Astrocyte (in vitro differentiated cells and primary cell): ENCODE data around the gene UBTF. TPM values are rescaled to one million over a fixed set of nuclear protein-coding genes. Genes with fewer than 3 reads are reported as not detected.

Experiments
- DNase-seq: peaks from one replicate; pipeline ENCODE4 v3.0.0-alpha.2; 2010; ENCODE audit warnings: low read depth
- FAIRE-seq: peaks from 2 replicates; lab custom pipeline; 2011; peaks lifted over from hg19 to GRCh38; lab: Jason Lieb, UNC
- H2AFZ ChIP-seq: 2 replicates; pipeline ENCODE4 v1.6.0; 2012; ENCODE audit warnings: low read depth, low read length, inconsistent platforms
- H3K27ac ChIP-seq: 2 replicates; pipeline ENCODE4 v1.5.1; 2011; ENCODE audit warnings: low read depth, low read length, inconsistent platforms
- H3K27me3 ChIP-seq: 2 replicates; pipeline ENCODE4 v1.6.0; 2011; ENCODE audit warnings: low read length, inconsistent platforms; ENCODE audit not compliant: insufficient read depth
- H3K36me3 ChIP-seq: 2 replicates; pipeline ENCODE4 v1.5.1; 2011; ENCODE audit warnings: low read length, inconsistent platforms; ENCODE audit not compliant: insufficient read depth
- H3K4me1 ChIP-seq: 2 replicates; pipeline ENCODE4 v1.5.1; 2011; ENCODE audit warnings: low read length, inconsistent platforms; ENCODE audit not compliant: insufficient read depth
- H3K4me2 ChIP-seq: 2 replicates; pipeline ENCODE4 v1.6.0; 2012; ENCODE audit warnings: low read length, inconsistent platforms
- H3K4me3 ChIP-seq: 2 replicates; pipeline ENCODE4 v1.5.1; 2011; ENCODE audit warnings: low read depth, mild to moderate bottlenecking, low read length, inconsistent platforms; ENCODE audit not compliant: insufficient read depth
- H3K79me2 ChIP-seq: 2 replicates; pipeline ENCODE4 v1.6.0; 2012; ENCODE audit warnings: mild to moderate bottlenecking, low read length, inconsistent platforms; ENCODE audit not compliant: insufficient read depth
- H3K9ac ChIP-seq: 2 replicates; pipeline ENCODE4 v1.6.0; 2012; ENCODE audit warnings: mild to moderate bottlenecking, low read length, inconsistent platforms
- H3K9me3 ChIP-seq: 2 replicates; pipeline ENCODE4 v1.5.1; 2012; ENCODE audit warnings: low read depth, mild to moderate bottlenecking, low read length, inconsistent platforms; ENCODE audit not compliant: insufficient read depth
- H4K20me1 ChIP-seq: 2 replicates; pipeline ENCODE4 v1.6.0; 2012; ENCODE audit warnings: low read length, inconsistent platforms; ENCODE audit not compliant: insufficient read depth
- H3K27ac Mint-ChIP-seq: one replicate; pipeline ENCODE4 v1.8.0; 2021; ENCODE audit warnings: mild to moderate bottlenecking, mixed read lengths; ENCODE audit not compliant: unreplicated experiment
- H3K27me3 Mint-ChIP-seq: one replicate; pipeline ENCODE4 v1.8.0; 2021; ENCODE audit warnings: low read depth, mixed read lengths; ENCODE audit not compliant: unreplicated experiment
- H3K36me3 Mint-ChIP-seq: one replicate; pipeline ENCODE4 v1.8.0; 2021; ENCODE audit warnings: low read depth, mixed read lengths; ENCODE audit not compliant: unreplicated experiment
- H3K4me1 Mint-ChIP-seq: one replicate; pipeline ENCODE4 v1.8.0; 2021; ENCODE audit warnings: low read depth, mixed read lengths; ENCODE audit not compliant: unreplicated experiment
- H3K4me3 Mint-ChIP-seq: one replicate; pipeline ENCODE4 v1.8.0; 2021; ENCODE audit warnings: mild to moderate bottlenecking, moderate library complexity, mixed read lengths; ENCODE audit not compliant: unreplicated experiment
- H3K9me3 Mint-ChIP-seq: one replicate; pipeline ENCODE4 v1.8.0; 2021; ENCODE audit warnings: mild to moderate bottlenecking, mixed read lengths; ENCODE audit not compliant: unreplicated experiment
- EZH2 ChIP-seq: IDR thresholded peaks from 2 replicates; pipeline ENCODE4 v1.6.1; 2012; ENCODE audit warnings: mild to moderate bottlenecking, low read length, inconsistent platforms; ENCODE audit not compliant: insufficient read depth
- total RNA-seq: library from RNA; stranded (reverse); gene quantifications from 2 replicates; pipeline ENCODE4 v1.2.1, GENCODE V29; 2021
- TF ChIP-seq, protein P1 (sequence below): IDR thresholded peaks from 2 replicates; pipeline ENCODE4 v1.5.1; 2011; ENCODE audit warnings: low read depth, mild to moderate bottlenecking, inconsistent platforms, low read length, moderate library complexity; ENCODE audit not compliant: insufficient read depth

Gene UBTF
- total RNA-seq, 1 donor from 2014 or later = 48.0 TPM

DNA sequence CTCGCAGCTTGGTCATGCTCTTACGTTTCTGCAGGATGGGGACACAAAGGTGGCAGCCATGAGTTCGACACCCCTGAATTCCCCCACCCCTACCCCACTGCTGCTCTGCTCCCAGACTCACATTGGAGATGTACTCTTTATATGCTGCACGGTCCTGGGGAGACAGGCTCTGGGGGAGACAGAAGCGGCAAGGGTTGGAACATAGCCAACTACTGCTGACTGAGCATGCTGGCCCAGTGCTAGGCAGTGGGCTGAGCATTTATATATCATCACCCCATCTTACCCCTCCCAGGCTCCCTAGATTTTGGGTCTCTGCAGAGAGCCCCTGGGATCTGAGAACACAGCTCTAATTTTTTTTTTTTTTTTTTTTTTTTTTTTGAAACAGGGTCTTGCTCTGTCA lies 11.7 kb downstream of the UBTF start:
- H3K9me3 ChIP-seq = no peaks in the 10 kb centered on the region
- H2AFZ ChIP-seq = no peak overlapping the region
- peaks cover 39% of the 10 kb centered on the region for H4K20me1 ChIP-seq
- H3K36me3 ChIP-seq = peaks cover 21% of the 10 kb centered on the region
- Mint-ChIP-seq H3K36me3 (peaks cover 12% of the 10 kb centered on the region), H3K27ac (no peak overlapping the region), H3K4me3 (no peak overlapping the region), H3K4me1 (peaks cover 7% of the 10 kb centered on the region), H3K27me3 (no peaks in the 10 kb centered on the region), H3K9me3 (no peaks in the 10 kb centered on the region)
- H3K4me3 ChIP-seq = no peak overlapping the region
- H3K27me3 ChIP-seq = no peaks in the 10 kb centered on the region
- FAIRE-seq = no peak
- no peak for TF ChIP-seq EZH2
- TF ChIP-seq, protein P1, sequence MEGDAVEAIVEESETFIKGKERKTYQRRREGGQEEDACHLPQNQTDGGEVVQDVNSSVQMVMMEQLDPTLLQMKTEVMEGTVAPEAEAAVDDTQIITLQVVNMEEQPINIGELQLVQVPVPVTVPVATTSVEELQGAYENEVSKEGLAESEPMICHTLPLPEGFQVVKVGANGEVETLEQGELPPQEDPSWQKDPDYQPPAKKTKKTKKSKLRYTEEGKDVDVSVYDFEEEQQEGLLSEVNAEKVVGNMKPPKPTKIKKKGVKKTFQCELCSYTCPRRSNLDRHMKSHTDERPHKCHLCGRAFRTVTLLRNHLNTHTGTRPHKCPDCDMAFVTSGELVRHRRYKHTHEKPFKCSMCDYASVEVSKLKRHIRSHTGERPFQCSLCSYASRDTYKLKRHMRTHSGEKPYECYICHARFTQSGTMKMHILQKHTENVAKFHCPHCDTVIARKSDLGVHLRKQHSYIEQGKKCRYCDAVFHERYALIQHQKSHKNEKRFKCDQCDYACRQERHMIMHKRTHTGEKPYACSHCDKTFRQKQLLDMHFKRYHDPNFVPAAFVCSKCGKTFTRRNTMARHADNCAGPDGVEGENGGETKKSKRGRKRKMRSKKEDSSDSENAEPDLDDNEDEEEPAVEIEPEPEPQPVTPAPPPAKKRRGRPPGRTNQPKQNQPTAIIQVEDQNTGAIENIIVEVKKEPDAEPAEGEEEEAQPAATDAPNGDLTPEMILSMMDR = no peak
- no peak overlapping the region for H3K27ac ChIP-seq
- peaks cover 29% of the 10 kb centered on the region for H3K4me1 ChIP-seq
- H3K79me2 ChIP-seq = peaks cover 9% of the 10 kb centered on the region
- no peak for DNase-seq
- H3K4me2 ChIP-seq = no peak overlapping the region
- no peak overlapping the region for H3K9ac ChIP-seq

- Histone ChIP-seq H4K20me1 (peaks cover 39% of the 10 kb centered on the region), H3K9ac (no peak overlapping the region), H2AFZ (no peak overlapping the region), H3K4me1 (peaks cover 29% of the 10 kb centered on the region), H3K36me3 (peaks cover 21% of the 10 kb centered on the region), H3K79me2 (peaks cover 9% of the 10 kb centered on the region), H3K27me3 (no peaks in the 10 kb centered on the region), H3K27ac (no peak overlapping the region), H3K4me3 (no peak overlapping the region), H3K9me3 (no peaks in the 10 kb centered on the region), H3K4me2 (no peak overlapping the region)
- Mint-ChIP-seq H3K27ac (no peak overlapping the region), H3K27me3 (no peaks in the 10 kb centered on the region), H3K9me3 (no peaks in the 10 kb centered on the region), H3K36me3 (peaks cover 11% of the 10 kb centered on the region), H3K4me1 (peaks cover 7% of the 10 kb centered on the region), H3K4me3 (no peak overlapping the region)
- no peak for TF ChIP-seq EZH2
- TF ChIP-seq, protein P1 = no peak
- FAIRE-seq (no peak), DNase-seq (no peak)
These were observed 12.2 kb downstream of the UBTF start for GRCh38 chr17:44207319-44207718.

- peaks cover 39% of the 10 kb centered on the region for H4K20me1 ChIP-seq
- H3K36me3 ChIP-seq = peaks cover 21% of the 10 kb centered on the region
- H2AFZ ChIP-seq = no peak overlapping the region
- TF ChIP-seq, protein P1 = no peak
- TF ChIP-seq EZH2 = no peak
- DNase-seq (no peak), FAIRE-seq (no peak)
- no peak overlapping the region for H3K4me2 ChIP-seq
- no peak overlapping the region for H3K9ac ChIP-seq
- peaks cover 11% of the 10 kb centered on the region for H3K36me3 Mint-ChIP-seq
- H3K27me3 Mint-ChIP-seq = no peaks in the 10 kb centered on the region
- H3K9me3 ChIP-seq = no peaks in the 10 kb centered on the region
- H3K4me1 Mint-ChIP-seq = peaks cover 7% of the 10 kb centered on the region
- H3K4me1 ChIP-seq = peaks cover 29% of the 10 kb centered on the region
- no peaks in the 10 kb centered on the region for H3K27me3 ChIP-seq
- H3K4me3 Mint-ChIP-seq = no peak overlapping the region
- no peaks in the 10 kb centered on the region for H3K9me3 Mint-ChIP-seq
- peaks cover 9% of the 10 kb centered on the region for H3K79me2 ChIP-seq
- H3K4me3 ChIP-seq = no peak overlapping the region
- no peak overlapping the region for H3K27ac Mint-ChIP-seq
- no peak overlapping the region for H3K27ac ChIP-seq
These were observed 12.7 kb downstream of the UBTF start for GRCh38 chr17:44206825-44207155.
